Caco-2 (cell line): ENCODE measurements around the gene MEGF6. TPM values are rescaled to one million over a fixed set of nuclear protein-coding genes. Genes with fewer than 3 reads are reported as not detected.

Experiments used
- BruUV-seq: library from RNA; stranded (reverse); fragments of 400-500 nt; replicated peaks from 2 replicates; lab custom pipeline; 2021; lab: Mats Ljungman, UMichigan
- CTCF ChIA-PET: fragments of 300-600 bp; sonication (Branson Sonifier 250); formaldehyde crosslinking; loops from one replicate; lab custom pipeline; 2022; ENCODE audit warnings: antibody characterized with exemption; lab: Charles Lee
- POLR2A ChIA-PET: fragments of 300-600 bp; sonication (Branson Sonifier 250); formaldehyde crosslinking; loops from one replicate; lab custom pipeline; 2022; ENCODE audit warnings: antibody characterized with exemption; lab: Charles Lee
- DNase-seq, 2 experiments: peaks; one replicate each; pipeline versions ENCODE4 v3.0.0 to v3.0.0-alpha.2; 2020 to 2022
- H3K27me3 ChIP-seq: replicated peaks from 2 replicates; pipeline ENCODE4 v1.6.0; 2011; ENCODE audit warnings: low read length; ENCODE audit not compliant: control insufficient read depth, insufficient read depth
- H3K36me3 ChIP-seq: 2 replicates; pipeline ENCODE4 v1.5.1; 2011; ENCODE audit warnings: low read length; ENCODE audit not compliant: control insufficient read depth, insufficient read depth
- H3K4me1 ChIP-seq: fragments of 250-450 bp; sonication (Bioruptor Pico); 2 replicates; pipeline ENCODE4 v1.5.1; 2020; ENCODE audit warnings: mild to moderate bottlenecking
- H3K4me3 ChIP-seq: 2 replicates; pipeline ENCODE4 v1.5.1; 2011; ENCODE audit warnings: low read depth, mild to moderate bottlenecking, control low read depth, low read length
- H3K9me3 ChIP-seq: fragments of 250-450 bp; sonication (Bioruptor Pico); 2 replicates; pipeline ENCODE4 v1.5.1; 2020; ENCODE audit warnings: mild to moderate bottlenecking, moderate library complexity
- H3K27ac Mint-ChIP-seq: one replicate; pipeline ENCODE4 v1.8.0; 2022; ENCODE audit warnings: mixed read lengths; ENCODE audit not compliant: unreplicated experiment
- H3K27me3 Mint-ChIP-seq: one replicate; pipeline ENCODE4 v1.8.0; 2022; ENCODE audit warnings: mixed read lengths; ENCODE audit not compliant: insufficient read depth, unreplicated experiment
- H3K36me3 Mint-ChIP-seq: one replicate; pipeline ENCODE4 v1.8.0; 2022; ENCODE audit warnings: mild to moderate bottlenecking, mixed read lengths; ENCODE audit not compliant: insufficient read depth, unreplicated experiment
- H3K4me1 Mint-ChIP-seq: one replicate; pipeline ENCODE4 v1.8.0; 2022; ENCODE audit warnings: low read depth, mixed read lengths; ENCODE audit not compliant: unreplicated experiment
- H3K4me3 Mint-ChIP-seq: one replicate; pipeline ENCODE4 v1.8.0; 2022; ENCODE audit warnings: mild to moderate bottlenecking, moderate library complexity, mixed read lengths; ENCODE audit not compliant: unreplicated experiment
- H3K9me3 Mint-ChIP-seq: one replicate; pipeline ENCODE4 v1.8.0; 2022; ENCODE audit warnings: mixed read lengths; ENCODE audit not compliant: unreplicated experiment
- intact Hi-C: fragments of 100-400 bp; cut with micrococcal nuclease; formaldehyde crosslinking; loops from one replicate; pipeline ENCODE4 v1.10.0; 2022; ENCODE audit not compliant: unreplicated experiment
- total RNA-seq: library from RNA; stranded (reverse); gene quantifications from 2 replicates; pipeline ENCODE4 v1.2.3, GENCODE V29; 2022
- TF ChIP-seq, protein P1 (sequence below), 2 experiments: fragments of 200-600 bp in 1 of 2; IDR thresholded peaks; 1 replicate in 1 of 2; 2 replicates in 1 of 2; pipeline versions ENCODE4 v1.5.1 to v1.8.0; 2011 to 2022; ENCODE audit warnings: antibody characterized with exemption in 1 of 2, control low read depth in 1 of 2, inconsistent platforms in 1 of 2, low read depth in 1 of 2, low read length in 1 of 2, mild to moderate bottlenecking in 1 of 2, moderate library complexity in 1 of 2; ENCODE audit not compliant: insufficient read depth in 1 of 2, severe bottlenecking in 1 of 2, unreplicated experiment in 1 of 2

Gene MEGF6
- total RNA-seq, 1 experiment from 2014 or later: 13.3 TPM

DNA sequence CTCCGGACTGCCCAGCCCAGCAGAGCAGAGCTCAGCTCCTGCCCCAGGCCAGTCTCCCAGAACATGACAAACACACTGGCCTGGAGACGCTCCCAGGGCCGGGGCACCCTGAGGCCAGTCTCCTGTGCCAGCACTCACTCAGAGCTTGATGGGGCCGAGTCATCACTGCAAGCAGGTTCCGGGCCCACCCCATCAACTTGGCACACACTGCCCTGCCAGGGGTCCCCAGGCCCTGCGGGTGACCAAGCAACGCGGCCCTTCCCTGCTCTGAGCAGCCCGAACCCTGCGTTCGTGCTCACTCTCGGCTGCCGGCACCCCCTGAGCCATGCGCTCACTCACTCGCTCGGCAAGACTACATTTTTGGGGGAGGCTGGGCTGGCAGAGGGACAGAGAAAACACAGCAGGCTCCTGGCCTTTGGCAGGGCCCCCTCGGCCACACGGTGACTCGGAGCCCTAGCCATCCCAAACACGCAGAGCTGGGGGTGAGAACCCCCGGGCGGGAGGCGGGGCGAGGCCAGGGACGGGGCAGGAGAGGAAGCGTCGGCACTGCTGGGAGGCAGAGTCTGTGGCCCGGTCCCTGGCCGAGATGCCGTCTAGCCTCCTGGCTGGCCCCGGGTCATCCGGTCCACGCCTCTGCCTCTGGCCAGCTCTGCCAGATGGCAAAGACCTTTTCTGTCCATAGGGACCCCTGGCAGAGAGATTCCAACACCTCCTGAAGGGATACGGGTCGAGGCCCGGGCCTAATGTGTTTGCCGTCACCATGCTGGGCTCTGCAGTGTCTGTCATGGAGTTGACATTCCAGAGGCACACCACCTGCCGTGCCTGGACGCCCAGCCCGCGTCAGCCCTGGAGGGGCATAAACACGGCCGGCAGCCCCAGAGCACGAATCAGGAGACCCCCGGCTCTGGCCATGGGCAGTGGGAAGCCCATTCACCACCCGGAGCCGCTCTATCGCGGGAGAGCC is 68.0 kb downstream of the MEGF6 start:
- Histone ChIP-seq H3K4me1 (peaks cover 7% of the 10 kb centered on the region), H3K4me3 (no peak overlapping the region), H3K9me3 (no peaks in the 10 kb centered on the region), H3K36me3 (no peaks in the 10 kb centered on the region), H3K27me3 (no peaks in the 10 kb centered on the region)
- TF ChIP-seq, protein P1, sequence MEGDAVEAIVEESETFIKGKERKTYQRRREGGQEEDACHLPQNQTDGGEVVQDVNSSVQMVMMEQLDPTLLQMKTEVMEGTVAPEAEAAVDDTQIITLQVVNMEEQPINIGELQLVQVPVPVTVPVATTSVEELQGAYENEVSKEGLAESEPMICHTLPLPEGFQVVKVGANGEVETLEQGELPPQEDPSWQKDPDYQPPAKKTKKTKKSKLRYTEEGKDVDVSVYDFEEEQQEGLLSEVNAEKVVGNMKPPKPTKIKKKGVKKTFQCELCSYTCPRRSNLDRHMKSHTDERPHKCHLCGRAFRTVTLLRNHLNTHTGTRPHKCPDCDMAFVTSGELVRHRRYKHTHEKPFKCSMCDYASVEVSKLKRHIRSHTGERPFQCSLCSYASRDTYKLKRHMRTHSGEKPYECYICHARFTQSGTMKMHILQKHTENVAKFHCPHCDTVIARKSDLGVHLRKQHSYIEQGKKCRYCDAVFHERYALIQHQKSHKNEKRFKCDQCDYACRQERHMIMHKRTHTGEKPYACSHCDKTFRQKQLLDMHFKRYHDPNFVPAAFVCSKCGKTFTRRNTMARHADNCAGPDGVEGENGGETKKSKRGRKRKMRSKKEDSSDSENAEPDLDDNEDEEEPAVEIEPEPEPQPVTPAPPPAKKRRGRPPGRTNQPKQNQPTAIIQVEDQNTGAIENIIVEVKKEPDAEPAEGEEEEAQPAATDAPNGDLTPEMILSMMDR (IDR thresholded peaks at IDR 0.05; ENCODE audit: insufficient read depth in 1 of 2, low read depth in 1 of 2, low read length in 1 of 2, severe bottlenecking in 1 of 2, unreplicated experiment in 1 of 2): no peak
- Mint-ChIP-seq H3K36me3 (no peaks in the 10 kb centered on the region), H3K4me3 (no peak overlapping the region), H3K27me3 (no peaks in the 10 kb centered on the region), H3K27ac (no peak overlapping the region), H3K4me1 (peaks cover 4% of the 10 kb centered on the region), H3K9me3 (no peaks in the 10 kb centered on the region)
- BruUV-seq: no TSS peak
- intact Hi-C loops: no loop called here
- ChIA-PET CTCF (interaction anchor here (1.2 kb wide), 1 partner anchor 53 kb away, joined by 4 read pairs; no protein-coding TSS in a partner anchor), POLR2A (no interaction called here)
- peak in 1 of 2 experiments; percentile 42 for DNase-seq

GRCh38 chr1:3542676-3543075 is 68.6 kb downstream of the MEGF6 start:
- Histone ChIP-seq H3K4me1 (peaks cover 1% of the 10 kb centered on the region), H3K36me3 (no peaks in the 10 kb centered on the region), H3K4me3 (no peak overlapping the region), H3K9me3 (no peaks in the 10 kb centered on the region), H3K27me3 (no peaks in the 10 kb centered on the region)
- intact Hi-C loops: no loop called here
- no peak for DNase-seq
- no peaks in the 10 kb centered on the region for H3K36me3 Mint-ChIP-seq
- H3K27me3 Mint-ChIP-seq: no peaks in the 10 kb centered on the region
- H3K27ac Mint-ChIP-seq: no peak overlapping the region
- ChIA-PET CTCF (interaction anchor here (1.2 kb wide), 1 partner anchor 52 kb away, joined by 4 read pairs; no protein-coding TSS in a partner anchor), POLR2A (no interaction called here)
- no peak overlapping the region for H3K4me3 Mint-ChIP-seq
- no TSS peak for BruUV-seq
- no peaks in the 10 kb centered on the region for H3K9me3 Mint-ChIP-seq
- TF ChIP-seq, protein P1 (IDR thresholded peaks at IDR 0.05; ENCODE audit: insufficient read depth in 1 of 2, low read depth in 1 of 2, low read length in 1 of 2, severe bottlenecking in 1 of 2, unreplicated experiment in 1 of 2): no peak
- H3K4me1 Mint-ChIP-seq: peaks cover 4% of the 10 kb centered on the region

DNA sequence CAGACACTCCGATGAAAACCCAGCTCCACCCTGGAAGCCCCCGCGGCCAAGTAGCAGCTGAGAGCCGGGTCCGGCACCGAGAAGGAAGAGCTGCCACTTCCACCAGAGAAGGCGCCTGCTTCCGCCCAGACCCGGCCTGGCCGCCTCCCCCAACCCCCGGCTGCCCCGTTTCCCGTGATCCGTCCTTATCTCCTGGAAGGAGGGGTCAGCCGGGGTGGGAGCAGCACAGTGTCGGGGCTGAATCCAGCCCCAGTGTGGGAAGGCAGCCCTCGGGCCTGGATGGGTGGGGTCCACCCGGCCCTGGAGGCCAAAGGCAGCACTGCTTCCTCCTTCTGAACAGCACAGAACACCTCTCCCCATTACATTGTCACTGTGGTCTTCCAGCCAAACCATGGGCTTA is 69.4 kb downstream of the MEGF6 start:
- Mint-ChIP-seq H3K27me3 (no peaks in the 10 kb centered on the region), H3K4me1 (peaks cover 4% of the 10 kb centered on the region), H3K27ac (no peak overlapping the region), H3K9me3 (no peaks in the 10 kb centered on the region), H3K36me3 (no peaks in the 10 kb centered on the region), H3K4me3 (no peak overlapping the region)
- H3K9me3 ChIP-seq: no peaks in the 10 kb centered on the region
- no peaks in the 10 kb centered on the region for H3K4me1 ChIP-seq
- POLR2A ChIA-PET: no interaction called here
- TF ChIP-seq, protein P1 (IDR thresholded peaks at IDR 0.05; ENCODE audit: insufficient read depth in 1 of 2, low read depth in 1 of 2, low read length in 1 of 2, severe bottlenecking in 1 of 2, unreplicated experiment in 1 of 2): no peak
- intact Hi-C loops: no loop called here
- CTCF ChIA-PET: interaction anchor here (1.2 kb wide), 1 partner anchor 51 kb away, joined by 4 read pairs; no protein-coding TSS in a partner anchor
- no peak overlapping the region for H3K4me3 ChIP-seq
- H3K36me3 ChIP-seq: no peaks in the 10 kb centered on the region
- no peak for DNase-seq
- no TSS peak for BruUV-seq
- H3K27me3 ChIP-seq: no peaks in the 10 kb centered on the region
